ENCODE results near the gene SLC5A2.
"Not testable (repeated sequence)": the region's sequence is repeated elsewhere in the genome, so short reads cannot be mapped to it uniquely, and the experiment has no call there.

Gene SLC5A2

GRCh38 chr16:31501226-31501965 is 18.5 kb downstream of the SLC5A2 start:
- no peak for DNase-seq

- DNase-seq, result no peak
These were observed 19.0 kb downstream of the SLC5A2 start for GRCh38 chr16:31501966-31502348.

- no peak for DNase-seq
These were observed 20.1 kb downstream of the SLC5A2 start for GRCh38 chr16:31502981-31503380.

GRCh38 chr16:31503555-31503954 is 20.6 kb downstream of the SLC5A2 start:
- DNase-seq, result not testable (repeated sequence)

- no peak for DNase-seq
These were observed 21.2 kb downstream of the SLC5A2 start for GRCh38 chr16:31504159-31504558.

GRCh38 chr16:31505483-31505882 is 22.6 kb downstream of the SLC5A2 start:
- no peak for DNase-seq

- DNase-seq, result no peak
These were observed 24.6 kb downstream of the SLC5A2 start for GRCh38 chr16:31507617-31507928.

GRCh38 chr16:31507929-31508705 is 25.2 kb downstream of the SLC5A2 start, which contains the start of gene RUSF1:
RUSF1 (minus strand) TSS chr16:31508391; CDS start chr16:31508373, 18 bp downstream.
- DNase-seq, result peak; percentile 84

- DNase-seq, result peak; percentile 42
These were observed 25.8 kb downstream of the SLC5A2 start for GRCh38 chr16:31508706-31509195.

GRCh38 chr16:31513126-31513525 is 30.2 kb downstream of the SLC5A2 start:
- peak; percentile 39 for DNase-seq

- no peak for DNase-seq
These were observed 31.0 kb downstream of the SLC5A2 start for GRCh38 chr16:31513884-31514283.

- no peak for DNase-seq
These were observed 35.0 kb downstream of the SLC5A2 start for GRCh38 chr16:31517800-31518402.

- DNase-seq, result no peak
These were observed 37.0 kb downstream of the SLC5A2 start for GRCh38 chr16:31519759-31520431.

GRCh38 chr16:31521368-31521767 is 38.4 kb downstream of the SLC5A2 start:
- no peak for DNase-seq

GRCh38 chr16:31522071-31522470 is 39.1 kb downstream of the SLC5A2 start:
- no peak for DNase-seq

- not testable (repeated sequence) for DNase-seq
These were observed 40.8 kb downstream of the SLC5A2 start for GRCh38 chr16:31523768-31524167.

- no peak for DNase-seq
These were observed 42.2 kb downstream of the SLC5A2 start for GRCh38 chr16:31525113-31525512.

- DNase-seq, result no peak
These were observed 44.9 kb downstream of the SLC5A2 start, which contains the start of gene AHSP for GRCh38 chr16:31527734-31528274. AHSP (plus strand) TSS chr16:31527900; CDS start chr16:31528140, 240 bp downstream.

- DNase-seq, result no peak
These were observed 45.7 kb downstream of the SLC5A2 start for GRCh38 chr16:31528523-31529107.

- no peak for DNase-seq
These were observed 46.4 kb downstream of the SLC5A2 start for GRCh38 chr16:31529108-31529936.

GRCh38 chr16:31529937-31530312 is 47.0 kb downstream of the SLC5A2 start:
- no peak for DNase-seq

All from HCEC 1CT (cell line).